Large intestine (tissue), 3 donors: Measurements from ENCODE around the gene ANKS4B. TPM values are rescaled to one million over a fixed set of nuclear protein-coding genes. Genes with fewer than 3 reads are reported as not detected.
"Not testable (repeated sequence)": the region's sequence is repeated elsewhere in the genome, so short reads cannot be mapped to it uniquely, and the experiment has no call there.

Source experiments
- DNase-seq, 2 donors: peaks; one replicate each; pipeline versions ENCODE4 v3.0.0 to v3.0.0-alpha.2; 2013
- H3K27ac ChIP-seq: one replicate; pipeline ENCODE4 v1.5.1; 2013; ENCODE audit warnings: low read length
- H3K27me3 ChIP-seq: 2 replicates; pipeline ENCODE4 v1.6.1; 2013; ENCODE audit warnings: low read length; ENCODE audit not compliant: control insufficient read depth, insufficient read depth
- H3K36me3 ChIP-seq: 2 replicates; pipeline ENCODE4 v1.6.1; 2013; ENCODE audit warnings: low read length; ENCODE audit not compliant: control insufficient read depth, insufficient read depth
- H3K4me1 ChIP-seq: one replicate; pipeline ENCODE4 v1.6.1; 2013; ENCODE audit warnings: low read length; ENCODE audit not compliant: control insufficient read depth, insufficient read depth
- H3K4me3 ChIP-seq: one replicate; pipeline ENCODE4 v1.5.1; 2013; ENCODE audit warnings: low read length
- H3K9me3 ChIP-seq: one replicate; pipeline ENCODE4 v1.6.1; 2013; ENCODE audit warnings: mild to moderate bottlenecking, low read depth, low read length, moderate library complexity; ENCODE audit not compliant: control insufficient read depth
- WGBS: methylation state at CpG from one replicate; pipeline ENCODE4 v1.1.5; 2013; ENCODE audit warnings: low lambda C conversion rate; ENCODE audit not compliant: insufficient coverage; 5-methylcytosine and 5-hydroxymethylcytosine counted together
- polyA plus RNA-seq: library from polyadenylated mRNA; unstranded; fragments of 120-200 nt; gene quantifications from one replicate; pipeline ENCODE4 v1.2.1, GENCODE V29; 2013

Gene ANKS4B
- polyA plus RNA-seq, 1 donor: 39.3 TPM

DNA sequence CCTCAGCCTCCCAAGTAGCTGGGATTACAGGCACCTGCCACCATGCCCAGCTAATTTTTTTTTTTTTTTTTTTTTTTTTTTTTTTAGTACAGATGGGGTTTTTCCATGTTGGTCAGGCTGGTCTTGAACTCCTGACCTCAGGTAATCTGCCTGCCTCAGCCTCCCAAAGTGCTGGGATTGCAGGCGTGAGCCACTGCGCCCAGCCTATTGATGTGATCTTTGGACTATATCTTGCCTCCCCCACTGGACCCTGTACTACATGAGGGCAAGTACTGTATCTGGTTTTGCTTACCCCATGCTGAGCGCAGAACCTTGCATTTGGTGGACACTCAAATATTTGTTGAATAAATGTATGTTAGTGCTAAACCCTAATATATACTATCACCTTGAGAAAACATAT is 39.3 kb downstream of the ANKS4B start:
- H3K4me3 ChIP-seq, H3K4me1 ChIP-seq, DNase-seq, H3K36me3 ChIP-seq, H3K27ac ChIP-seq, H3K9me3 ChIP-seq, H3K27me3 ChIP-seq: not testable (repeated sequence)
- no CpG with 5 or more reads among the region's 3 CpGs for WGBS

DNA sequence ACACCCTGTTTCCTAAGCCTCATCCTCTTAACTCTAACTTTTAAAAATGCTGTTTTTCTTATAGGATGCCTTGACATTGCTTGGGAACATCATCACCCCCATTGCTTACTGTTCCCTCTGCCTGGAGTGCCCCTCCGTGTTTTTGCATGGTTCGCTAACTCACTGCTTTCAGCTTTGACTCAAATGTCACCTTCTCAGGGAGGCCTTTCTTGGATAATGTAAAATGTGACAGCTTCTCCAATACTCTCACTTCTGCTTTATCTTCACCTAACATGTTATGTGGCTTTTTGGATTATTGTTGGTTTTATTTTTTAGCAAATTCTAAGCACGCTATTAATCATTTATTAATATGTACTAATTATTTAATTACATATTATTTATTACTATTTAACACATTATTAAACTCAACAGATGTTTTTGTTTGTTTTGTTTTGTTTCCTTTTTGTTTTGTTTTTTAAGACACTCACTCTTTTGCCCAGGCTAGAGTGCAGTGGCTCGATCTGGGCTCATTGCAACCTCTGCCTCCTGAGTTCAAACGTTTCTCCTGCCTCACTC is 40.8 kb downstream of the ANKS4B start:
- Histone ChIP-seq H3K4me1 (no peaks in the 10 kb centered on the region), H3K9me3 (no peaks in the 10 kb centered on the region), H3K4me3 (no peak overlapping the region), H3K27ac (no peak overlapping the region), H3K27me3 (peaks cover 11% of the 10 kb centered on the region), H3K36me3 (no peaks in the 10 kb centered on the region)
- no peak for DNase-seq
- 100% methylated on average over 1 of the region's 5 CpGs for WGBS

DNA sequence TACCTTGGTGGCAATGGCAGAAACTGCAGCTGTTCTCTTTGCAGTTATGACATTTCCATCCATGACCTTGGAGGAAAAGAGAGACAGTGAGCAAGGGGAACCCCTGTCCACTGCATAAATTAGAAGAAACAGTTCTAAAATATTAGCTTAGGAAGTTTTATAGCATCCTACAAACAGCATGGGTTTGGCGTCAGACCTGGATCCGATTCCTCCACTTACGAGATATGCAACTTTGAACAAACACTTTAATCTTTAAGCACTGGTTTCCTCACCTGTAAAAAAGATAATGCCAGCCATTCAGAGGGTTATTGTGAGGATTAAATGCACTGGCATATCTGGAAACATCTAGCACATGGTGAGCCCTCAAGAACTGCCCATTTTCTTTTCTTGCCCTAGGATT is 42.0 kb downstream of the ANKS4B start:
- Histone ChIP-seq H3K27ac (no peak overlapping the region), H3K27me3 (peaks cover 11% of the 10 kb centered on the region), H3K4me1 (no peaks in the 10 kb centered on the region), H3K4me3 (no peak overlapping the region), H3K36me3 (no peaks in the 10 kb centered on the region), H3K9me3 (no peaks in the 10 kb centered on the region)
- no CpG with 5 or more reads among the region's 3 CpGs for WGBS
- DNase-seq: no peak

DNA sequence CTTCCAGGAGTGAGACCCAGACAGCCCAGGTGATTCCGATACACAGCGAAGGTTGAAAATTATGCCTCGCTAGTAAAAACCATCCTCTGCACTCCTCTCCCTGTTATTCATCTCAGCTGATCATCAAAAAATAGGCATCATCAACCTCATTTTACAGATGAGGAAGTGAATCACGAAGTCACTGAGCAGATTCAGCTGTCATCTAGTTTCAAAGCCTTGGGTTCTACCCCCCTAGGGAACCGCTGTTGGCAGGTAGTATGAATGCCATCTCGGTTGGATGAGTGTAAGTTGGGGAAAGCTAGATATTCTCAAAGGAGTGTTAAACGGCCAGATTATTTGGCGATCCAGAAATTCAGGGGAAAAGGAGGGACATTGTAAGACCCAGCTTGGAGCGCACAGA is 42.6 kb downstream of the ANKS4B start:
- WGBS: no CpG with 5 or more reads among the region's 9 CpGs
- no peak for DNase-seq
- H3K4me1 ChIP-seq: no peaks in the 10 kb centered on the region
- H3K9me3 ChIP-seq: no peaks in the 10 kb centered on the region
- no peak overlapping the region for H3K27ac ChIP-seq
- no peaks in the 10 kb centered on the region for H3K36me3 ChIP-seq
- H3K27me3 ChIP-seq: peaks cover 11% of the 10 kb centered on the region
- H3K4me3 ChIP-seq: no peak overlapping the region

DNA sequence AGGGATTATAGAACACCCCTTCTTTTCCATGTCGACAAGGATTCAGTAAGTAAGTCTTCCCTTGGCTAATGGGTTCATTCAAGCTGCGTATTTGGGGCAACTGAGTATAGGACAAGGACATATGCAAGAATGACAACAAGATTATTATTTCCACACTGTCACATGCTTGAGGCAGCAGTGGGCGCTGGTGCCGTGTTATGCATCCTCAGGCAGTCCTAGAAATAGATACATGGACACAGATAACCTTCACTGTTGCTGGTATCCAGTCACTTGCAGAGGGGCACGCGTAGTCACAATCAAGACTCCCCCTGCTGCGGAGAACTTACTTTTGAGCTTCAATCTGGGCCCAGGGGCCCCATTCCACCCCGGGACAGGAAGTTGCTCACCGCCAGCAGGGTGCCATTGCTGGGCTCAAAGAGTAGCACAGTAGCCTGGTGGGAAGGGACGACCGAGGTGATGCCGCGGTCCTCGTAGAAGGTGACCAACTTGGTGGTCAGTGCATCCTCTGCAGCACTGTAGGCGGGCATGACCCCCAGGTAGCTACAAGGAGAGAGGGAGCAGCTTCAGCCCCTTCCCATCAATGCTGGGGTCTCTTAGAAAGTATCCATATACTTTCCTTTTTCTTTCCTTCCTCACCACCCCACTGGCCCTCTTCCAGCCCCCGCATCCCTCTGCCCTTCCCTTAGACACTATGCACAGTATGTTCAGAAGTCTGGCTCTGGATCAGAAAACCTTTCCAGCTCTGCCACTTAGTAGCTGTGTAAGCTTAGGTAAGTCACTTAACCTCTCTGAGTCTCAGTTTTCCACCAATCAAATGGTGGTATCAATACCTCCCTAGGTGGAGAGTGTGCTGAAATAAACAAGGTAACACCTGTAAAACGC is 43.8 kb downstream of the ANKS4B start:
- Histone ChIP-seq H3K36me3 (no peaks in the 10 kb centered on the region), H3K27me3 (peaks cover 11% of the 10 kb centered on the region), H3K4me1 (no peaks in the 10 kb centered on the region), H3K4me3 (peak overlapping the region; percentile 59), H3K9me3 (no peaks in the 10 kb centered on the region), H3K27ac (no peak overlapping the region)
- DNase-seq: peak in 1 of 2 donors; percentile 20
- WGBS: no CpG with 5 or more reads among the region's 17 CpGs

DNA sequence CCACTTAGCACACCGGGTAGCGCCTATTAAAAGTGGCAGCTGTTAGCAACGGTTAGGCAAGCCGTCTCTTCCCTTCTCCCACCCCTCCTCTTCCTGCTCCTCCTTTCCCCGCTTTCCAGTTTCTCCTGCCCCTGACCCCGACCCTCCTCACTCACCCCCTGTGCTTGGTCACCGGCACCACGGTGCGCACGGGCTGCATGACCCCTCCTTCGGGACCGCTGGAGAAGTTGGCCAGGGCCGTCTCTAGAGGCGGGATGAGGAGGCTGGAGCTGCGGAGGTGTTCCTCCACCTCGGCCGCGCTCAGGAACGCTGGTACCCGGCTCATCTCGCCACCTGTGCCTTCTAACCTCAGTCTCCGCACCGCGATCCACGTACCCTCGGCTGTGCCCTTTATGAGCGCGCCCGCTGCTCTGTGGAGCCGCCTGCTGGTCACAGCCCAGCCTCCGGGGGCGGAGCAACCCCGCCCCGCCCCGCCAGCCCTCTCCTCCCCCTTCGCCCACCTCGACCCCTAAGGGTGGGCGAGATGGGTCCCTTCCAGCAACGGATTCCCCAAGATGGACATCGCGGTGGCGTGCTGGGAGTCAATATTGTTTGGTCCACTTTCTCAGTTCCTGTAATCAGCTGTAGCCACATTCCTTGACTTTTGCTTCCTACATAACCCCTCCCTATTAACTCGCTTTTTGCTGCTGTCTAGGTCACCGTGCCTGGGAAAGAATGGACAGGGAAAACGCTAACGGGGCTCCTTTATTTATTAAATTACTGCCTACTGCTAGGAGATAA is 44.6 kb downstream of the ANKS4B start, which contains the start of gene CRYM:
Gene CRYM (minus strand): TSS at position 364 of the 780 bp plus-strand sequence. CDS start 39 bp downstream, at position 325.
- no peaks in the 10 kb centered on the region for H3K4me1 ChIP-seq
- H3K27me3 ChIP-seq: peaks cover 11% of the 10 kb centered on the region
- 7% methylated on average over 3 of the region's 46 CpGs for WGBS
- peak within 1 kb of the TSS; percentile 16 for H3K27ac ChIP-seq
- DNase-seq: peak; percentile 42 to 76
- no peaks in the 10 kb centered on the region for H3K9me3 ChIP-seq
- H3K4me3 ChIP-seq: peak within 1 kb of the TSS; percentile 59
- H3K36me3 ChIP-seq: no peaks in the 10 kb centered on the region

DNA sequence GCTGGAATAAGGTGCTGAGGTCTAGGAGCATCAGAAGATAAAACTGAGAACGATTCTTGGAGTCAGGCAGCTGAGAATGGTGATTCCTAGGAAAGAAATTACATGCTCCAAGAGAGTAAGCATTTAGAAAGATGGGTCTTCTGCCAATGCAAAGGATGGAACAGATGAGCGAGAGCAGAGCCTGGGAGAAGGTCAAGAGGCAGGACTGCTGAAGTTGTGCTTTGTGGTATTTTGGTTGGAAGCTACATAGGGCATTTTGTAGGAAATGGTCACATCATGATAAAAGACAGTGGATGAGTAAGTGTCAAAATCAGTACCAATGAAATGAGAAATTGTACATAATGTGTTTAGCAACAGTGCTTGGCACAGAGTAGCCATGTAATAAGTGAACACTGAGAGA is 46.0 kb downstream of the ANKS4B start:
- 94% methylated on average over 2 of the region's 2 CpGs for WGBS
- DNase-seq: no peak
- H3K27ac ChIP-seq: no peak overlapping the region
- no peak overlapping the region for H3K4me3 ChIP-seq
- no peaks in the 10 kb centered on the region for H3K36me3 ChIP-seq
- peaks cover 11% of the 10 kb centered on the region for H3K27me3 ChIP-seq
- H3K4me1 ChIP-seq: no peaks in the 10 kb centered on the region
- no peaks in the 10 kb centered on the region for H3K9me3 ChIP-seq

DNA sequence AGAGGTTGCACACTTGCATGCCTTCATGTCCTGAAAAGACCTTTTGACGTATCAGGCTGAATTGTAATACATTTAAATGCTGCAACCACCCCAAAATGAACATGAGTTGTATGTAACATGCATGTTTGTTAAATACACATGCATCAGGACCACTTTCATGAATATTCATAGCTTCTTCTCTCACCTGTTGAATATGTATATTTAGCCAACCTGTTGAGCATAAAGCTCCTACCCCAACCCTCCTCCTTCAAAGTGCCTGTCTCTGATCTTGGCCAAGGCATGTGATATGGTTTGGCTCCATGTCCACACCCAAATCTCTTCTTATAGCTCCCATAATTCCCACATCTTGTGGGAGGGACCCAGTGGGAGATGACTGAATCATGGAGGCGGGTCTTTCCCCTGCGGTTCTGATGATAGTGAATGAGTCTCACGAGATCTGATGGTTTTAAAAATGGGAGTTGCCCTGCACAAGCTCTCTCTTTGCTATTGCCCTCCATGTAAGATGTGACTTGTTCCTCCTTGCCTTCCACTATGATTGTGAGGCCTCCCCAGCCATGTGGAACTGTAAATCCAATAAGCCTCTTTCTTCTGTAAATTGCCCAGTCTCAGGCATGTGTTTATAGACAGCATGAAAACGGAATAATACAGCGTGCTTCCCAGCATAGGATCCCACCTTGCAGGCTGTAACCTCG is 48.3 kb downstream of the ANKS4B start:
- no CpG with 5 or more reads among the region's 7 CpGs for WGBS
- Histone ChIP-seq H3K9me3 (no peaks in the 10 kb centered on the region), H3K27ac (no peak overlapping the region), H3K27me3 (peaks cover 11% of the 10 kb centered on the region), H3K4me1 (no peaks in the 10 kb centered on the region), H3K36me3 (no peaks in the 10 kb centered on the region), H3K4me3 (no peak overlapping the region)
- DNase-seq: no peak

DNA sequence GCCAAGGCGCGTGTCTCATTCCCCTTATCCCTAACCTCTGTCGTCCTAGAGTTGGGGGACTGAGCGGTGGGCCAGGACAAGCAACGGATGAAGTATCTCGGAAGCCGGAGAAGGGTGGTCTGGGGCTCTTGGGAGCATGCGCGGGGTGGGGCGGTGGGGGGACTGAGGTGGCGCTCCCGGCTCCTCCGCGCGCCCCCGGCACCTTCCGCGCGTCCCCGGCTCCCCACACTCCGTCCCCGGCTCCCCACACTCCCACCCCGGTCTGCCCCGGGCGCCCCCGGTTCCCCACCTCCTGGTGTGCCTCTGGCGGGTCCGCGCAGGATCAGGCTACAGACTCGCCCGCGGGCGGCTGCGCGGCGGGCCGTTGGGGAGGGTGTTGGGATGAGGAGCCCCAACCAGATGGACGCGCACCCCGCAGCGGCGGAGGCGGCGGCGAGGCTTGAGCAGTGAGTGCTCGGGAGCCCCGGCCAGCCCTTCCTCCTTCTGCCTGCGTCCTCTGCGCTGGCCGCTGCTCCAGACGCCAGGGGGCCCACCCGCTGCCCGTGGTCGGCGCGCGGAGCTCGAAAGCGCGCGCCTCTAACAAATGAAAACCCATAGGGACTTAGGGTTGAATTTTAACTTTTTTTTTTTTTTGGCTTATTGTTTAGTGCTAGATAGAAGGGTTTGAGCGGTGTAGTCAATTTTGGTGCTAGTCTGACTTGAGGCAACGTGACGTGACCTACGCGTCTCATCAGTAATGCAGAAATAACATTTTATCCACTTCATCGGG is 50.2 kb downstream of the ANKS4B start:
- Histone ChIP-seq H3K4me3 (peak overlapping the region; percentile 36), H3K27me3 (no peaks in the 10 kb centered on the region), H3K9me3 (no peaks in the 10 kb centered on the region), H3K27ac (no peak overlapping the region), H3K36me3 (no peaks in the 10 kb centered on the region), H3K4me1 (no peaks in the 10 kb centered on the region)
- peak; percentile 45 to 66 for DNase-seq
- whole genome bisulfite sequencing: 10% methylated on average over 5 of the region's 67 CpGs
